ENCODE data around the gene PSRC1.

The PSRC1 gene

DNA sequence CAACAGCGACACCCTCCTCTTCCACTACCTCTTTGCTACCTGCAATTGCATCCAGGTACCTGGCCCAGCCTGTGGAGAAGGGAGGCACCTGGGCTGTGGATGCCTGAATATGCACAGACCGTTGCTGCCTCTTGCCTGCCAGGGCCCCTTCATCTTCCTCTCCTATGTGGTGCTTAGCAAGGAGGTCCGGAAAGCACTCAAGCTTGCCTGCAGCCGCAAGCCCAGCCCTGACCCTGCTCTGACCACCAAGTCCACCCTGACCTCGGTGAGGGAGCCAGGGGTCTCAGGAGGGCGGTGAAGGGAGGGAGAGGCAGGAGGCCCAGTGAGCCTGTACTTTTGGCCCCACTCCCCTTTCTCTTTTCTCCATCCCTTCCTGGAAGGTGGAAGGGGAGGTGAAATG is 11.5 kb downstream of the PSRC1 start:
- no peak for DNase-seq (ENCODE audit: low read depth)

DNA sequence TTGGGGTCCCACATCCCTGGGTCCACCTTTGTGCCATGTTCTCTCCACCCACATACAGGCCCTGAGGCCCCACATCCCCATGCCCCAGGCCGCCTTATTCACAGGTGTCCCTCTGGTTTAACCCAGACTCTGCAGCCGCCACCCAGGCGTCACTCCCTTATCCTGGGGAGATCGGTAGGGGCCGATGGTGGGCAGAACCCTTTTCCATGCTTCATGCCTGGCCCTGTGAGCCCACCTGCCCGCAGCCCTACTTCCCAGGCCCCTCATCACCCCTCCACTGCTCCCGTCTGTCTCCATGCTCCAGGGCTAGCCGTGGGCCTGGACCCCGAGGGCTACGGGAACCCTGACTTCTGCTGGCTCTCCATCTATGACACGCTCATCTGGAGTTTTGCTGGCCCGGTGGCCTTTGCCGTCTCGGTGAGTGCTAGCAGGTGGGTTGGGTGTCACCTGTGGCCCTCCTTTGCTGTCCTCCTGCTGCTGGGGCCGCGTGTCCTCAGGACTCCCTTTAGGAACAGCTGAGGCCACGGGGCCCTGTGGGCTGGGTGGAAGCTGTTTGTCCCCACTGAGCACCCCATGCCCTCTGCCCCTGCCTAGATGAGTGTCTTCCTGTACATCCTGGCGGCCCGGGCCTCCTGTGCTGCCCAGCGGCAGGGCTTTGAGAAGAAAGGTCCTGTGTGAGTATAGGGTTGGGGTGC is 12.2 kb downstream of the PSRC1 start:
- DNase-seq (ENCODE audit: low read depth), result no peak

DNA sequence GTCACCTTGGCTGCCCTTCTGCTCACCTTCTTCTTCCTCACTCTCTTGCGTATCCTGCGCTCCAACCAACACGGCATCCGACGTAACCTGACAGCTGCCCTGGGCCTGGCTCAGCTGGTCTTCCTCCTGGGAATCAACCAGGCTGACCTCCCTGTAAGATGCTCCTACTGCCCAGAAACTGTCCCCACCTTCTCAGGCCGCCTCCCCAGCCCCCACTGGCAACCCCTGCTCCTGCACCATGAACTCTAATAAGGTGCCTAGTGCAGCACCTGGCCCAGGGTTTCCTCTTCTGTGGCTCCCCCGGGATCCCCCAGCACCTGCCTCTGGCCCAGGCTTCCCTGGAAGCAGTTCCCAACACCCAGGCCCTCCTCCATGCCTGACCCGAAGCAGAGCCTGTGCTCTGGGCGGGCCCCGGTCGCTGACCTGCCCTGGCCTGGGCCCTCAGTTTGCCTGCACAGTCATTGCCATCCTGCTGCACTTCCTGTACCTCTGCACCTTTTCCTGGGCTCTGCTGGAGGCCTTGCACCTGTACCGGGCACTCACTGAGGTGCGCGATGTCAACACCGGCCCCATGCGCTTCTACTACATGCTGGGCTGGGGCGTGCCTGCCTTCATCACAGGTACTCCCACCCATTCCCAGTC is 12.8 kb downstream of the PSRC1 start:
- DNase-seq (ENCODE audit: low read depth), result no peak

DNA sequence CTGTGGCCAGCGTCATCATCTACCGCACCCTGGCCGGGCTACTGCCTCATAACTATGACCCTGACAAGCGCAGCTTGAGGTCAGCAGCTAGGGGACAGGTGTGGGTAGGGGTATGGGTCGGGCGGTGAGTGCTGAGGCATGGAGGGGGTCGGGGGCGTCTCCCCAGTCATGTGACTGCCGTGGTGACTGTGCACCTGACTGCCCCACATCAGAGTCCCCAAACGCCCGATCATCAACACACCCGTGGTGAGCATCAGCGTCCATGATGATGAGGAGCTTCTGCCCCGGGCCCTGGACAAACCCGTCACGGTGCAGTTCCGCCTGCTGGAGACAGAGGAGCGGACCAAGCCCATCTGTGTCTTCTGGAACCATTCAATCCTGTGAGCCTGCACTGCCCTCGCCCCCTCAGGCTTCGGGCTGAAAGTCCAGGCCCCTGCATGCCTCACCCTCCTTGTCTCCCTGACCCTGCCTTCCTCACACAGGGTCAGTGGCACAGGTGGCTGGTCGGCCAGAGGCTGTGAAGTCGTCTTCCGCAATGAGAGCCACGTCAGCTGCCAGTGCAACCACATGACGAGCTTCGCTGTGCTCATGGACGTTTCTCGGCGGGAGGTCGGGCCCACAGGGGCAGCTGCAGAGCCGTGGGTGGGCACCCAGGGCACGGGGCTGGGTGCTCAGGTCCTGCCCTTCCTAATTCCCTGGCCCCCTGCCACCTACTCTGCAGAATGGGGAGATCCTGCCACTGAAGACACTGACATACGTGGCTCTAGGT is 13.5 kb downstream of the PSRC1 start:
- DNase-seq (ENCODE audit: low read depth), result no peak

DNA sequence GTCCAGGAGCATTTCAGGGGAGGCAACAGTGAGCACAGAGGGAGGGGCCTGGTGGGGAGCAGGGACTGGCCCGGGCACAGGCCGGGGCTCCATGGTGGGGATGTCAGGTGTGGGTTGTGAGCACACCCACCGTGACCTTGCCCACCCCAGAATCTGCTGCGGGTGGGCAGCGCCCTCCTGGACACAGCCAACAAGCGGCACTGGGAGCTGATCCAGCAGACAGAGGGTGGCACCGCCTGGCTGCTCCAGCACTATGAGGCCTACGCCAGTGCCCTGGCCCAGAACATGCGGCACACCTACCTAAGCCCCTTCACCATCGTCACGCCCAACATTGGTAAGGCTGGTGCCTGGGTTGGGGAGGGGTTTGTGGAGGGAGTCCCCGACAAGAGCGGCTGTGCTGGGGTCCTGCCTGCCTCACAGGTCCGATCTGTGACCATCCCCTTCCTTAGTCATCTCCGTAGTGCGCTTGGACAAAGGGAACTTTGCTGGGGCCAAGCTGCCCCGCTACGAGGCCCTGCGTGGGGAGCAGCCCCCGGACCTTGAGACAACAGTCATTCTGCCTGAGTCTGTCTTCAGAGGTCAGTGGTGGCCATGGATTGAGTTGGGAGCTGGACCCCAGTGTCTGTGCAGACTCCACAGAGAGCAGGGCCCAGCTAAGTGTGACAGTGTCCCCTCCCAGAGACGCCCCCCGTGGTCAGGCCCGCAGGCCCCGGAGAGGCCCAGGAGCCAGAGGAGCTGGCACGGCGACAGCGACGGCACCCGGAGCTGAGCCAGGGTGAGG is 14.3 kb downstream of the PSRC1 start:
- DNase-seq (ENCODE audit: low read depth), result no peak

DNA sequence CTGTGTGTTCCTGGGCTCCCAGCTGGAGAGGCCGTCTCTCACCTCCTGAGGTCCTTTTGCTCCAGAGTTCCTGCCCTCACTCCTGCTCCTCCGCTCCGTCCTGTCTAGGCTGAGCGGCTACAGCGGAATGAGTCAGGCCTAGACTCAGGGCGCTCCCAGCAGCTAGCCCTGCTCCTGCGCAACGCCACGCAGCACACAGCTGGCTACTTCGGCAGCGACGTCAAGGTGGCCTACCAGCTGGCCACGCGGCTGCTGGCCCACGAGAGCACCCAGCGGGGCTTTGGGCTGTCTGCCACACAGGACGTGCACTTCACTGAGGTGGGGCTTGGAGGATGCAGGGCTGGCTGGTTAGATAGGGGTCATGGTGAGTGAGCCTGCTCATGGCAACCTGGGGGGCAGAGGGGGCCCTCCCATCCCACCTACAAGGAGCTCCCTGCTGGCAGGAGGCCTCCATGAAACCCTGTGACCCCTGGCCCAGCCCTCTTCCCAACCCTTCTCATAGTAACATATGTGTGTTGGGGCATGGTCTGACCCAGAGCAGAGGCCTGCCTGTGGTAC is 15.1 kb downstream of the PSRC1 start:
- DNase-seq (ENCODE audit: low read depth), result no peak

DNA sequence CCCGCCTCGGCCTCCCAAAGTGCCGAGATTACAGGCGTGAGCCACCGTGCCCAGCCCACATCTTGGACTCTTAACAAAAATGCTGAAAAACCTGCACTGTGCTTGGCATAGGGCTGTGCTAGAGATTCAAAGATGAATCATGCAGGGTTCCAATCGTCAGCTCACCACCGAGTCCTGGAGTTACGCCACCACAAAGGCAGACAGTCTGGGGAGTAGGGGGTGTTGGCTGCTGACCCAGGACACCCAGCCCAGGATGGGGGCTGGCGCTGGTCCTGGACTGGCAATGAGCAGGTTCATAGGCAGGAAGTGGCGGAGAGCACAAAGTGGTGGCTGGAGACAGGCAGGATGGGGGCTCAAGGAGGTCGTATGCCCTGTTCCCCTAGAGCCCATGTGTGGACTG is 16.0 kb downstream of the PSRC1 start:
- no peak for DNase-seq (ENCODE audit: low read depth)

DNA sequence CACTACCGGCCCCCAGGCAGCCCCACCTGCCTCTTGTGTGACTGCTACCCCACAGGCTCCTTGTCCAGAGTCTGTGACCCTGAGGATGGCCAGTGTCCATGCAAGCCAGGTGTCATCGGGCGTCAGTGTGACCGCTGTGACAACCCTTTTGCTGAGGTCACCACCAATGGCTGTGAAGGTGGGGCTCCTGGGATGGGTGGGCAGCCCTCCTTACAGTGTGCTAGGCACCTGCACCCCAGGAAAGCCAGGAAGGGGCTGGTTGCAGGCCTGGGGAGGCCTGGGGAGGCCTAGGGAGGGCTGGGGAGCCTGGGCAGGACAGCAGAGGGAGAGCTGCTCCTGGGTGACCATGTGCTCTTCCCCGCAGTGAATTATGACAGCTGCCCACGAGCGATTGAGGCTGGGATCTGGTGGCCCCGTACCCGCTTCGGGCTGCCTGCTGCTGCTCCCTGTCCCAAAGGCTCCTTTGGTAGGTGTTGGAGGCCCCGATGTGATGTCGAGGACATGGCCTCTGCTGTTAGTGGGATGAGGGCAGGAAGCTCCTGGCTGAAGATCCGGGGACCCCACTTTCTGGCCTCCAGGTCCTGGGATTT is 17.1 kb downstream of the PSRC1 start:
- no peak for DNase-seq (ENCODE audit: low read depth)

DNA sequence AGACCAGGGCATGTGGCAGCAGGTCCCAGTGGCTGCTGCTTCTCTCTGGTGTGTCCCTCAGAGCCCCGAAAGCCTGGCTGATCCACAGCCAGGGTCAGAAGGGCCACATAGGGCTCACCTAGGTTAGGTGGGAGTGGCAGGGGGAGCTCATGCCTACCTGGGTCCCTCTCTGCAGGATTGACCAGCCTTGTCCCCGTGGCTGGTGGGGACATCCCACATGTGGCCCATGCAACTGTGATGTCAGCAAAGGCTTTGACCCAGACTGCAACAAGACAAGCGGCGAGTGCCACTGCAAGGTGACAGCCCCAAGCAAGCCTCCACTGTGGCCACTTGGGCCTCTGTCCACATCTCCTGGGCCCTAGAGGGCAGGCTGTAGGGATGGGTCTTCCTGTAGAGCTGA is 17.9 kb downstream of the PSRC1 start:
- no peak for DNase-seq (ENCODE audit: low read depth)

DNA sequence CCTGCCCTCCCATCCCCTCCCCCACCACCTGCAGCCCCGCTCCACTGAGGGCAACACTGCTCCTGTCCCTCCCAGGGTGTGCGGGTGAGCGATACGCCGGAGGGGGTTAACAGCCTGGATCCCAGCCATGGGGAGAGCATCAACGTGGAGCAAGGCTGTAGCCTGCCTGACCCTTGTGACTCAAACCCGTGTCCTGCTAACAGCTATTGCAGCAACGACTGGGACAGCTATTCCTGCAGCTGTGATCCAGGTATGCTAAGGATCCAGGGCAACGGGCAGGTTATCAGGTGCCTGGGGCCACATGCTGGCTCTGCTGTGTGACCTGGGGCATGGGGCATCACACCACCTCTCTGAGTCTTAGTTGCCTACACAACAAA is 18.6 kb downstream of the PSRC1 start:
- no peak for DNase-seq (ENCODE audit: low read depth)

DNA sequence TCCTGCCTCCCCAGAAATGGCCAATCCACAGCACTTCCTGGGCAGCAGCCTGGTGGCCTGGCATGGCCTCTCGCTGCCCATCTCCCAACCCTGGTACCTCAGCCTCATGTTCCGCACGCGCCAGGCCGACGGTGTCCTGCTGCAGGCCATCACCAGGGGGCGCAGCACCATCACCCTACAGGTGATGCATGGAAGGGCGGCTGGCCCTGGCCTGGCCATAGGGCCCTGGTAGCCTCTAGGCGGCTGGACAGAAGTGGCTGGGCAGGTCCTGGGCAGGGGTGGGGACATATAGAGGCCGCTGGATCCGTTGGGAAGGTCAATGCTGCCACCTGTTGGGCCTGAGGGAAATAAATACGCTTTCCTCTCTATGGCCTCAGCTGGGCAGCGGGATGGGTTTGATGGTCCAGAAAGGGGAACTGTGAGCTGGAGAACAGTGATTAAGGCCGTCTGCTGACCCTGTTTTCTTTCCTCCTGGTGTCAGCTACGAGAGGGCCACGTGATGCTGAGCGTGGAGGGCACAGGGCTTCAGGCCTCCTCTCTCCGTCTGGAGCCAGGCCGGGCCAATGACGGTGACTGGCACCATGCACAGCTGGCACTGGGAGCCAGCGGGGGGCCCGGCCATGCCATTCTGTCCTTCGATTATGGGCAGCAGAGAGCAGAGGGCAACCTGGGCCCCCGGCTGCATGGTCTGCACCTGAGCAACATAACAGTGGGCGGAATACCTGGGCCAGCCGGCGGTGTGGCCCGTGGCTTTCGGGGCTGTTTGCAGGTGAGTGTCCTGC is 19.2 kb downstream of the PSRC1 start:
- DNase-seq (ENCODE audit: low read depth), result peak; percentile 68

DNA sequence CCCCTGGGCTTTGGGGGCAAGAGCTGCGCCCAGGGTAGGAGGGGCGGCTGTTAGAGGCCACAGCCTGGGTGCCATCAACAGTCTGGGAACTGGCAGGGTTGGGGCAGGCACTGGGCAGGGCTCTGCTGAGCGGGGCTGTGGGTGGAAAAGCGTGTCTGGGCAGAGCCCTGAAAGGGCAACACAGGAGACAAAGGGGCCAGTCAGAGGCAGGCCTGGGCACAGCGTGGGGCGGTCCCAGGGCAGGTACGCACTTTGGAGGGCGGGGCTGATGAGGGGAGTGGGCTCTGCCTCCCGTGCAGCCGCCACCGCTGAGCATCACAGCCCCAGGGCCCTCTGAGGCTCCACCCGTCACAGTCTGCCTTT is 19.7 kb downstream of the PSRC1 start:
- no peak for DNase-seq (ENCODE audit: low read depth)

DNA sequence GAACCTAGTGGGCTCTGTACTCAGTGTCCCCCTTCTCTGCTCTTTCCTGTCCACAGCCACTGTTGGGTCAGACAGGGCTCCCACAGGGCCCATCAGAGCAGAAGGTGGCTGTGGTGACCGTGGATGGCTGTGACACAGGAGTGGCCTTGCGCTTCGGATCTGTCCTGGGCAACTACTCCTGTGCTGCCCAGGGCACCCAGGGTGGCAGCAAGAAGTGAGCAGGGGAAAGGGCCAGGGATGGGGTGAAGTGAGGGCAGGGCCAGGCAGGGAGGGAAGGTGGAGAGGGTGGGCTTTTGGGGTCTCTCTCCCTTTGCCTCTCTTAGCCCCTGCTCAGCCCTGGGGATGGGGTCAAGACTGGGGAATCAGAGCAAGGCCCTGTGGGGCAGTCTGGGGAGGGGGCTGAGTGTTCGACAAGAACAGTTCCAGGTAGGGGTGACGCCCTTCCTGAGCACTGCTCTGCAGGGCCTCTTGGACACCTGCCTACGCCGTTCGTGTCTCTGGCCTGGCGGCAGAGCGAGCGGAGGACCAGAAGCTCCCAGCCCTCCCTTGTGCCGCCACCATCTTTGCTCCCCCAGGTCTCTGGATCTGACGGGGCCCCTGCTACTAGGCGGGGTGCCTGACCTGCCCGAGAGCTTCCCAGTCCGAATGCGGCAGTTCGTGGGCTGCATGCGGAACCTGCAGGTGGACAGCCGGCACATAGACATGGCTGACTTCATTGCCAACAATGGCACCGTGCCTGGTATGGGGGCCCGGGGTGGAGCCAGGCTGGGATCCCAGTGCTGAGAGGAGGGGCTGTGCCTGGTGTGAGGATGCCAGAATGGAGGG is 20.5 kb downstream of the PSRC1 start:
- no peak for DNase-seq (ENCODE audit: low read depth)

DNA sequence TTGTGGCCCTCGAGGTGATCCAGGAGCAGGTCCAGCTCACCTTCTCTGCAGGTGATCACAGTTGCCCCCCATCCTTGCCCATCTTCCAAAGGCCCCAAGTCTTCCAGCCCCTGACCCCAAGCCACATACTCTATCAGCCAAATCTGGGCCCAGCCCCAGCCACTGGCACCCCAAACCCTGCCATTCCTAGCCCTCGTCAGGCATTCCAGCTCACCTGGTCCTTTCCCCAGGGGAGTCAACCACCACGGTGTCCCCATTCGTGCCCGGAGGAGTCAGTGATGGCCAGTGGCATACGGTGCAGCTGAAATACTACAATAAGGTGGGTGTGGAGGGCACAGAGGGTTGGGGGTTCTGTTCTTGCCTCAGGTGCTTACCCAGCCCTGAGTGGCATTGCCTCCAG is 21.4 kb downstream of the PSRC1 start:
- DNase-seq (ENCODE audit: low read depth), result no peak

DNA sequence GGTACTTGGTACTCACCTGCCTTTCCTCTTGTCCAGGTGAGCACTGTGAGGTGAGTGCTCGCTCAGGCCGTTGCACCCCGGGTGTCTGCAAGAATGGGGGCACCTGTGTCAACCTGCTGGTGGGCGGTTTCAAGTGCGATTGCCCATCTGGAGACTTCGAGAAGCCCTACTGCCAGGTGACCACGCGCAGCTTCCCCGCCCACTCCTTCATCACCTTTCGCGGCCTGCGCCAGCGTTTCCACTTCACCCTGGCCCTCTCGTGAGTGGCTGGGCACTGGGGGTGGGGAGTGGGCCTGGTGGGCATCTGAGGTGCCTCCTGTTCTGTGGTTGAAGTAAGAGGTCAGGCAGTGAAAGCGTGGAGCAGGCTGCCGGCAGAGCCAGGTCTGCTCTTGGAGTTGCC is 21.9 kb downstream of the PSRC1 start:
- DNase-seq (ENCODE audit: low read depth), result no peak

DNA sequence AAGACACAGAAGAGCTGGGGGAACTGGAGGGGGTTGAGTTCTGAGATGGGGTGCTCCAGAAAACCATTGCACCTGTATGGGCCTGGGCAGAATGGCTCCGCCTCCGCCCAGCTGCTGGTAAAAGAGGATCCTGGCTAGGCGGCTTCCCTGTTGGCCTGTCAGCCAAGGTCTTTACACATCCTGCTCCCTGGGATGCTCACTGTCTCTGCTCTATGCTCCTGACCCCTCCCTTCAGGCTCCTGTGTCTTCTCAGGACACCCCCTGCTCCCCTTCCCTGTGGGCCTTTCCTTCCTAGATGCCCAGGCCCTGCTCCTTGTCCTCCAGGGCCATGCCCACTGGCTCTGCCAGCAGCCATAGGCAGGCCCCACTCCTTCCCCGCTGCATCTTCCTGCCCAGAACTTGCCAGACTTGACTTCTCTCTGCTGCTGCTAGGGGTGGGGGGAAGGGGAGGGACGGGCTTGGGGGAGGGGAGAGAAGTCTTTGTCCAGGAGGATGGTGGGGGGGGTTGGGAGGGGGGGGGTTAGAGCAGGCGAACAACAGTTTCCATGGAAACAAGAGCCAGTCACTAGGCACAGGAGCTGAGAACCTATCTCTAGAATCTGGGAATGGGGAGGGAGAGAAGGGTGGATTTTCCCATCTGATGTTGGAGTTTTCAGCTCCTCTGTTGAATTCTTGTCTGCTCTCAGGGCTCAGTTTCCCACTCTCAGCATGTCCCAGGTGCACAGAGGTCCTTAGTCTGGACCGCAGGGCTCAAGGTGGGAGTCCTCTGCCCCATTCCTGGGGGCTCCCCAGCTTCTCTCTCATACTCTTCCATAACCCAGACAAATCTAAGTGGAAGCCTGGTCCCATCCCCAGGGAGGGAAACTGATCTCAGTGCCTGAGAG is 23.0 kb downstream of the PSRC1 start:
- DNase-seq (ENCODE audit: low read depth), result no peak

DNA sequence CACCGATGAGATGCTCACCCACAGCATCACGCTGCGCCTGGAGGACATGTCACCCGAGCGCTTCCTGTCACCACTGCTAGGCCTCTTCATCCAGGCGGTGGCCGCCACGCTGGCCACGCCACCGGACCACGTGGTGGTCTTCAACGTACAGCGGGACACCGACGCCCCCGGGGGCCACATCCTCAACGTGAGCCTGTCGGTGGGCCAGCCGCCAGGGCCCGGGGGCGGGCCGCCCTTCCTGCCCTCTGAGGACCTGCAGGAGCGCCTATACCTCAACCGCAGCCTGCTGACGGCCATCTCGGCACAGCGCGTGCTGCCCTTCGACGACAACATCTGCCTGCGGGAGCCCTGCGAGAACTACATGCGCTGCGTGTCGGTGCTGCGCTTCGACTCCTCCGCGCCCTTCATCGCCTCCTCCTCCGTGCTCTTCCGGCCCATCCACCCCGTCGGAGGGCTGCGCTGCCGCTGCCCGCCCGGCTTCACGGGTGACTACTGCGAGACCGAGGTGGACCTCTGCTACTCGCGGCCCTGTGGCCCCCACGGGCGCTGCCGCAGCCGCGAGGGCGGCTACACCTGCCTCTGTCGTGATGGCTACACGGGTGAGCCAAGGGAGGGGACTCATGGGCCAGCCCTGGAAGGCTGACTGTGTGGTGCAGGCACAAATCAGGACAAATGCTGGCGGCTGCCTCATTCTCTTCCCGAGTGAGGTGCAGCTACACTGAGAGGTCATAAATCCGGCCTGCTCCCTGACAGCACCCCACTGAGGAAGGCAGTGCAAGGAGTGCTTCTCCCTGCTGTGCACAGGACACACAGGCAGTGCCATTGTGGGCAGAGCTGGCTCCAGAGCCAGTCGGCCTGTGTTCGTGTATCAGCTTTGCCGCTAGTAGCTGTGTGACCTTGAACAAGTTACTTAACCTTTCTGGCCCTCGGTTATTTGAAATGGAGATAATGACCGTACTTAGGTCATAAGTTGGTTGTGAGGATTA is 24.2 kb downstream of the PSRC1 start:
- DNase-seq (ENCODE audit: low read depth), result no peak

All from activated T-cell treated with anti-CD3 and anti-CD28 coated beads for 1 hour (primary cell).